ENCODE measurements around the gene HTR6. TPM values are rescaled to one million over a fixed set of nuclear protein-coding genes. Genes with fewer than 3 reads are reported as not detected.

HTR6 gene
- total RNA-seq, 1 donor from 2014 or later, result not detected

DNA sequence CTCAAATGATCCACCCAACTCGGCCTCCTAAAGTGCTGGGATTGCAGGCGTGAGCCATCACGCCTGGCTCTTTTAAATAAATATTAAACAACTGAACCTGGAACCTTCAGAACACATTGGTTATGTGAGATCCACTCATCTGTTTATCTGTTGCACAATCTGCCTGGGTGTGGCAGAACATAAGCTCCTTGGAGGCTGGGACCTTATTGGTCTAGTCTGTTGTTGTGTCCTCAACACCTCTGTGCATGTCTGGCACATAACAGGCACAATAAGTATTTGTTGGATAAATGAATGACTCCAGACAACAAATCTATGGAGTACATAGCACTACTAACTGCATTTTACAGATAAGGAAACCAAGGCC, 24.7 kb upstream of the HTR6 start:
- no peaks in the 10 kb centered on the region for H3K36me3 ChIP-seq
- peaks cover 18% of the 10 kb centered on the region for H3K4me1 ChIP-seq
- no peak overlapping the region for H3K4me3 ChIP-seq
- H3K27me3 ChIP-seq (ENCODE audit: low read depth), result peaks cover 20% of the 10 kb centered on the region
- ATAC-seq (no peak), DNase-seq (no peak)
- TF ChIP-seq, protein P1, sequence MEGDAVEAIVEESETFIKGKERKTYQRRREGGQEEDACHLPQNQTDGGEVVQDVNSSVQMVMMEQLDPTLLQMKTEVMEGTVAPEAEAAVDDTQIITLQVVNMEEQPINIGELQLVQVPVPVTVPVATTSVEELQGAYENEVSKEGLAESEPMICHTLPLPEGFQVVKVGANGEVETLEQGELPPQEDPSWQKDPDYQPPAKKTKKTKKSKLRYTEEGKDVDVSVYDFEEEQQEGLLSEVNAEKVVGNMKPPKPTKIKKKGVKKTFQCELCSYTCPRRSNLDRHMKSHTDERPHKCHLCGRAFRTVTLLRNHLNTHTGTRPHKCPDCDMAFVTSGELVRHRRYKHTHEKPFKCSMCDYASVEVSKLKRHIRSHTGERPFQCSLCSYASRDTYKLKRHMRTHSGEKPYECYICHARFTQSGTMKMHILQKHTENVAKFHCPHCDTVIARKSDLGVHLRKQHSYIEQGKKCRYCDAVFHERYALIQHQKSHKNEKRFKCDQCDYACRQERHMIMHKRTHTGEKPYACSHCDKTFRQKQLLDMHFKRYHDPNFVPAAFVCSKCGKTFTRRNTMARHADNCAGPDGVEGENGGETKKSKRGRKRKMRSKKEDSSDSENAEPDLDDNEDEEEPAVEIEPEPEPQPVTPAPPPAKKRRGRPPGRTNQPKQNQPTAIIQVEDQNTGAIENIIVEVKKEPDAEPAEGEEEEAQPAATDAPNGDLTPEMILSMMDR (IDR thresholded peaks at IDR 0.05), result no peak
- no peak overlapping the region for H3K27ac ChIP-seq
- no peaks in the 10 kb centered on the region for H3K9me3 ChIP-seq
- intact Hi-C loops (cut with DNase I), result no loop called here

DNA sequence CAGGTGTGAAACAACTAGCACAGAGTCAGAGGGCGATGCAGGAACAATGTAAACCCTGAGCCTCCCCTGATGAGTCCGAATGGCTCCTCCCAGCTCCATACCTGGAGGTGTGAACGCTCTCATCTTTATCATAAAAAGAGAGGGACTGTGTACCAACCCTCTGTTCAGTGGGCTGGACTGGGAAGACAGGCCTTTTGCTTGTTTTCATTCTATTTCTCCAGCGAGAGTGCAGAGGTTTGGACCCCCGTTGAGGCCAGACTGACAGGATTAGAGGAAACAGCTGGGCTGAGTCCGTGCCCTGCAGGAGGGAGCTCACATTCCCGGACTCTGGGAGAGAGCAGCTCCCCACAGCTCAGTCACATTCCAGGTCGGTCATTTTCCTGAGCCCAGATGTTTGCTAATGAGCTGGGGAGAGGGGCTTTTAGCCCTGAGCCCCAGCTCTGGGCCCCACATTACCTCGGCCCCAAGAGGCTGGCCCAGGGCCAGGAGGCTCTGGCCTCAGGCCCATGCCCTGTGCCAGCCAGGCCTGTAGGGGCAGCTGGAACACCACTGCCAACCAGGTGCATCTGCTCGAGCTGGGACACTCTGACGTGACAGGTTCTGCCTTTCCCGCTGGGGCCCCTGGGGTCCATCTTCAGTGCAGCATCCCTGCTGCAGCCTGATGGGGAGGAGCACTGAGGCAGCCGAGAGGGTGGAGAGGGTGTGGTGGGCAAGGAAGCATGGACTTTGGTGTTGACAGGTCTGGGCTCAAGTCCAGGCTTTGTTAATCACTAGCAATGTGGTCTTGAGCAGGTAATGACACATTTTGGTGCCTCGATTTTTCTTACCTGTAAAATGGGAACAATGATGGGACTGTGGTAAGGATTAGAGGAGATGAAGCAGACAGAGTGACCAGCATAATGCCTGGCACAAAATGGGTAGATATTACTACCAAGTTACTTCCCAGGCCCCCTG, 24.0 kb upstream of the HTR6 start:
- intact Hi-C loops (cut with DNase I), result no loop called here
- Histone ChIP-seq H3K4me1 (peaks cover 24% of the 10 kb centered on the region), H3K27me3 (ENCODE audit: low read depth) (peaks cover 26% of the 10 kb centered on the region), H3K27ac (no peak overlapping the region), H3K36me3 (no peaks in the 10 kb centered on the region), H3K9me3 (no peaks in the 10 kb centered on the region), H3K4me3 (no peak overlapping the region)
- no peak for DNase-seq
- TF ChIP-seq, protein P1 (IDR thresholded peaks at IDR 0.05), result no peak
- ATAC-seq, result peak in 1 of 2 donors; percentile 10

DNA sequence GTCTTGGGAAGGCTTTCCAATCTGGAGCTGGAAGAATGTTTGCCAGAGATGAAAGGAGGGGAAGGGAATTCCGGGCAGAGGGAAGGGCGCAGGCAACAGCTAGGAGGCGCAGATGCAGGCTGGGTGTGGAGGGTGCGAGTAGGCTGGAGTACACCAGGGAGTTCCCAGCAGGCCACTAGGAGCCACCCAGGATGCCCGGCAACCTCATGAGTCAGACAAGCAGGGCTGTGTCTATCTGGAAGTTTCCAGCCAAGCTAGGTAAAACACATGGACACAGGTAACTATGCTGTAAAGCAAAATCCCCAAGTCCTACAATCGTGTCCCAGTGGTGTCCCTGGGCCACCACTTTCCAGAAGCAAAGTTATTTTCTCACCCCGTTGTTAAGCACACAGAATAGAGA, 21.6 kb upstream of the HTR6 start:
- Histone ChIP-seq H3K4me3 (peak overlapping the region; percentile 54), H3K4me1 (peaks cover 37% of the 10 kb centered on the region), H3K27me3 (ENCODE audit: low read depth) (peaks cover 32% of the 10 kb centered on the region), H3K9me3 (no peaks in the 10 kb centered on the region), H3K36me3 (no peaks in the 10 kb centered on the region), H3K27ac (peak overlapping the region; percentile 88)
- ATAC-seq (no peak), DNase-seq (no peak)
- intact Hi-C loops (cut with DNase I), result no loop called here
- TF ChIP-seq, protein P1 (IDR thresholded peaks at IDR 0.05), result no peak

DNA sequence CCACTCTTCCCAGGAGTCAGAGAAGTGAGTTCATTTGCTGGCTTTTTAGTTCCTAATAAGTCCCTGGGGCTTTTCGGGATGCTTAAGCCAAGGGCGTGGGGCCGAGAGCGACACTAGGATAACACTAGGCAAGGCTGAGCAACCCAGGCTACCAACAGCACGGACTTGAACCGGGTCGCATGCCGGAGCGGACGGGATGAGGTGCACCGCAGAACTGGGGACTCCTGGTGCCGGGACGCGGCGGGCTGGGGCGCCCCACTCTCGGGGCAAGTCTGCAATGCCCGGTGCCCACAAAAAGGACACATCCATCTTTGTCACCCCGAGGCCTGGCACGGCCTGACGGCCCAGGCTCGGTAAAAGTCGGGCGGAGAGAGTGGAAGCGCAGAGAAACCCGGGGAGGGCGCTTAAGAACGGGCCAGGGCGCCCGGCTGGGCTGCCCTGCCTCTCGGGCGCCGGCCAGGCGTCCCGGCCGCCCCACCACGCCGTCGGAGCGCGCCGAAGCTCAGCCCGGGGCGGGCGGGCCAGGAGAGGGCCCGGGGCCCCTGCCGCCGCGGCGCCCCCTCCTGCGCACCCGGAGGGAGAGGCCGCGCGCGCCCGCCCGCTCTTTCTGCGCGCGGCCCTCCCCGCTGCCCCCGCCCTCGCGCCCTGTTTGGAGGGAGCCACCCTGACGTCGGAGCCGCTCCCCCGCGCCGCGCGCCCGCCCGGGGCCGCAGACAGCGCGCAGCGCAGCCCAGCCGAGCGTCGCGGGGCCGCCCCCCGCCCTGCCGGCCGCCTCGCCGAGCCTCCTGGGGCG, 20.9 kb upstream of the HTR6 start, which contains the start of gene NBL1:
Gene NBL1 (plus strand): TSS at position 710 of the 793 bp plus-strand sequence. CDS start 10,720 bp downstream, outside the sequence.
- no peaks in the 10 kb centered on the region for H3K9me3 ChIP-seq
- DNase-seq (no peak), ATAC-seq (peak; percentile 75 to 79)
- TF ChIP-seq, protein P1 (IDR thresholded peaks at IDR 0.05), result no peak
- peaks cover 37% of the 10 kb centered on the region for H3K4me1 ChIP-seq
- peaks cover 32% of the 10 kb centered on the region for H3K27me3 ChIP-seq (ENCODE audit: low read depth)
- no peaks in the 10 kb centered on the region for H3K36me3 ChIP-seq
- peak within 1 kb of the TSS; percentile 67 for H3K4me3 ChIP-seq
- intact Hi-C loops (cut with DNase I), result no loop called here
- peak within 1 kb of the TSS; percentile 88 for H3K27ac ChIP-seq

DNA sequence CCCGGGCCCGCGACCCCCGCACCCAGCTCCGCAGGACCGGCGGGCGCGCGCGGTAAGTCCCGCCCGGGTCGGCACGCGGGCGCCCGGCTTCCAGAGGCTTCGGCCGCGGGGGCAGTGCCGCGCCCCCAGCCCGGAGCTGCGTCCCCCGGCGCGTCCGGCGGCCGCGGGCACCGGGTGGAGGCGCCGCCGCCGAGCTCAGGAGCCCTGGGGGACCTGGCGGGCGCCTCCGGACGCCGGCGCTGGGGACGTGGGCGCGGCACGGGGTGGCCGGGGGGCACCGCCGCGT, 20.3 kb upstream of the HTR6 start:
- ATAC-seq (no peak), DNase-seq (no peak)
- intact Hi-C loops (cut with DNase I), result no loop called here
- peak overlapping the region; percentile 67 for H3K4me3 ChIP-seq
- TF ChIP-seq, protein P1 (IDR thresholded peaks at IDR 0.05), result no peak
- H3K36me3 ChIP-seq, result no peaks in the 10 kb centered on the region
- H3K4me1 ChIP-seq, result peaks cover 37% of the 10 kb centered on the region
- H3K27me3 ChIP-seq (ENCODE audit: low read depth), result peaks cover 32% of the 10 kb centered on the region
- peak overlapping the region; percentile 87 for H3K27ac ChIP-seq
- H3K9me3 ChIP-seq, result no peaks in the 10 kb centered on the region

All from lower lobe of right lung (tissue), 2 donors.